PC-9 (cell line): ENCODE measurements around the gene TAF4. TPM values are rescaled to one million over a fixed set of nuclear protein-coding genes. Genes with fewer than 3 reads are reported as not detected.

Experiments
- BruUV-seq: library from RNA; stranded (reverse); fragments of 400-500 nt; replicated peaks from 2 replicates; lab custom pipeline; 2021; lab: Mats Ljungman, UMichigan
- CTCF ChIA-PET: fragments of 300-600 bp; sonication (Branson Sonifier 250); formaldehyde crosslinking; loops from one replicate; lab custom pipeline; 2022; ENCODE audit warnings: antibody characterized with exemption; lab: Charles Lee
- POLR2A ChIA-PET: fragments of 300-600 bp; sonication (Branson Sonifier 250); formaldehyde crosslinking; loops from one replicate; lab custom pipeline; 2022; ENCODE audit warnings: antibody characterized with exemption; ENCODE audit not compliant: unreplicated experiment; lab: Charles Lee
- DNase-seq, 2 experiments: peaks; one replicate each; pipeline versions ENCODE4 v3.0.0 to v3.0.0-alpha.2; 2015 to 2022; ENCODE audit warnings: mixed read lengths in 1 of 2
- H2AFZ ChIP-seq: fragments of 200-600 bp; sonication (generic); 2 replicates; pipeline ENCODE4 v1.8.1; 2017; ENCODE audit warnings: antibody characterized with exemption
- H3F3A ChIP-seq: fragments of 200-600 bp; sonication (generic); 2 replicates; pipeline ENCODE4 v1.8.1; 2017; ENCODE audit warnings: antibody characterized with exemption, mild to moderate bottlenecking, low read depth; ENCODE audit not compliant: insufficient read depth
- H3K27ac ChIP-seq: fragments of 200-600 bp; sonication (generic); 2 replicates; pipeline ENCODE4 v1.6.1; 2016; ENCODE audit warnings: mixed run types
- H3K27me3 ChIP-seq: fragments of 200-600 bp; sonication (generic); 2 replicates; pipeline ENCODE4 v1.6.1; 2016; ENCODE audit warnings: low read depth, mixed run types; ENCODE audit not compliant: insufficient read depth
- H3K36me3 ChIP-seq: fragments of 200-600 bp; sonication (generic); 2 replicates; pipeline ENCODE4 v1.6.1; 2016; ENCODE audit warnings: low read depth, mixed run types
- H3K4me1 ChIP-seq: fragments of 200-600 bp; sonication (generic); replicated peaks from 2 replicates; pipeline ENCODE4 v1.6.1; 2016; ENCODE audit warnings: mixed run types; ENCODE audit not compliant: insufficient read depth
- H3K4me2 ChIP-seq: fragments of 200-600 bp; sonication (generic); 2 replicates; pipeline ENCODE4 v1.6.1; 2017; ENCODE audit warnings: mixed run types
- H3K4me3 ChIP-seq: fragments of 200-600 bp; sonication (generic); 2 replicates; pipeline ENCODE4 v1.6.1; 2016; ENCODE audit warnings: mixed run types
- H3K79me2 ChIP-seq: fragments of 200-600 bp; sonication (generic); 2 replicates; pipeline ENCODE4 v1.6.1; 2017; ENCODE audit warnings: low read depth, mixed run types
- H3K9me2 ChIP-seq: fragments of 200-600 bp; sonication (generic); 2 replicates; pipeline ENCODE4 v1.8.1; 2017; ENCODE audit warnings: mild to moderate bottlenecking; ENCODE audit not compliant: insufficient read depth
- H3K9me3 ChIP-seq: fragments of 200-600 bp; sonication (generic); 2 replicates; pipeline ENCODE4 v1.8.1; 2016; ENCODE audit warnings: low read depth; ENCODE audit not compliant: insufficient read depth
- H4K20me1 ChIP-seq: fragments of 200-600 bp; sonication (generic); 2 replicates; pipeline ENCODE4 v1.8.1; 2017; ENCODE audit not compliant: insufficient read depth
- EZH2 ChIP-seq: fragments of 200-600 bp; sonication (generic); IDR thresholded peaks from 2 replicates; pipeline ENCODE4 v1.8.0; 2017; ENCODE audit warnings: antibody characterized with exemption, low read depth
- intact Hi-C: fragments of 100-400 bp; cut with micrococcal nuclease; formaldehyde crosslinking; loops from one replicate; pipeline ENCODE4 v1.10.0; 2022; ENCODE audit not compliant: unreplicated experiment
- total RNA-seq: library from RNA; stranded (reverse); gene quantifications from 2 replicates; pipeline ENCODE4 v1.2.3, GENCODE V29; 2021
- TF ChIP-seq, protein P1 (sequence below): fragments of 200-600 bp; sonication (generic); conservative IDR thresholded peaks from 2 replicates; pipeline ENCODE4 v1.6.1; 2017; ENCODE audit warnings: mixed run types, antibody characterized with exemption, mild to moderate bottlenecking, moderate library complexity

TAF4 gene
- total RNA-seq, 1 experiment from 2014 or later: 32.5 TPM

DNA sequence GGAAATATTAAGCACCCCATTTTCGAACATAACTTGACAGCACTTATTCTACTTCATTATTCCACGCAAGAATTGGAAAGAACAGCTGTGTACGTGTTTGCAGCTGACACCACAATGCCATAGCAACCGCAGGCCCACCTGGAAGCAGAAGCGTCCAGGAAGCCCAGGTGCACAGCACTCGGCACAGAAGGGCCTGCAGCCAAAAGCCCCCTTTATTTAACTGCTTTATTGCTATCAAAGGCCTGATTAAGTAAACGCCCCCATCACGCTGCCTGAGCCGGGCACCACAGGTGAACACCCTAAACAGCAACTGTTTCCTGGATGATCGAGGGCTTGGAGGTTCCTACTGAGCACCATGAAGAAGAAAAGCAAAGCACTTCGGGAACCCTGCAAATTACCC is 6.3 kb downstream of the TAF4 start:
- Histone ChIP-seq H3K79me2 (peaks cover 86% of the 10 kb centered on the region), H3K4me1 (peaks cover 10% of the 10 kb centered on the region), H3K4me2 (no peak overlapping the region), H2AFZ (no peak overlapping the region), H3K9me2 (no peaks in the 10 kb centered on the region), H3K4me3 (no peak overlapping the region), H3K36me3 (no peaks in the 10 kb centered on the region), H3K27me3 (no peaks in the 10 kb centered on the region), H3K27ac (no peak overlapping the region), H4K20me1 (peaks cover 55% of the 10 kb centered on the region), H3F3A (no peaks in the 10 kb centered on the region), H3K9me3 (no peaks in the 10 kb centered on the region)
- intact Hi-C loops: no loop called here
- DNase-seq: no peak
- BruUV-seq: no TSS peak
- ChIA-PET POLR2A (no interaction called here), CTCF (no interaction called here)
- TF ChIP-seq EZH2: no peak
- TF ChIP-seq, protein P1, sequence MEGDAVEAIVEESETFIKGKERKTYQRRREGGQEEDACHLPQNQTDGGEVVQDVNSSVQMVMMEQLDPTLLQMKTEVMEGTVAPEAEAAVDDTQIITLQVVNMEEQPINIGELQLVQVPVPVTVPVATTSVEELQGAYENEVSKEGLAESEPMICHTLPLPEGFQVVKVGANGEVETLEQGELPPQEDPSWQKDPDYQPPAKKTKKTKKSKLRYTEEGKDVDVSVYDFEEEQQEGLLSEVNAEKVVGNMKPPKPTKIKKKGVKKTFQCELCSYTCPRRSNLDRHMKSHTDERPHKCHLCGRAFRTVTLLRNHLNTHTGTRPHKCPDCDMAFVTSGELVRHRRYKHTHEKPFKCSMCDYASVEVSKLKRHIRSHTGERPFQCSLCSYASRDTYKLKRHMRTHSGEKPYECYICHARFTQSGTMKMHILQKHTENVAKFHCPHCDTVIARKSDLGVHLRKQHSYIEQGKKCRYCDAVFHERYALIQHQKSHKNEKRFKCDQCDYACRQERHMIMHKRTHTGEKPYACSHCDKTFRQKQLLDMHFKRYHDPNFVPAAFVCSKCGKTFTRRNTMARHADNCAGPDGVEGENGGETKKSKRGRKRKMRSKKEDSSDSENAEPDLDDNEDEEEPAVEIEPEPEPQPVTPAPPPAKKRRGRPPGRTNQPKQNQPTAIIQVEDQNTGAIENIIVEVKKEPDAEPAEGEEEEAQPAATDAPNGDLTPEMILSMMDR: no peak

DNA sequence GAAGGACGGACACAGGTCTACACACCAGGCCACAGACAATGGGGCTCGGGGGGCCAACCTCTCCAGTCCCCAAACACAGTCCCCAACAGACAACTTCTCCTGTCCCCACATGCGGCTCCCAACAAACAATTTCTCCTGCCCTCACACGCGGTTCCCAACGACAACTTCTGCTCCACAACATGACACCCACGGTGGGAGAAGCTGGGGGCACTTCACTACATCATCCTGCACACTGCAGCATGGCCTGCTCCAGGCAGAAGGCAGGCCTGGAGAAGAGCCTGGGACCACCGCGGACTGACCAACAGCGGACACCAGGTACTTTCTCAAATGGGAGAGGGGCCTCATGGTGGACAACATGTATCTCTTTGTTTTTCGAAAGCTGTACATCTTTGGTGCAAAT is 6.7 kb downstream of the TAF4 start:
- H3K4me1 ChIP-seq: peaks cover 6% of the 10 kb centered on the region
- POLR2A ChIA-PET: no interaction called here
- intact Hi-C loops: no loop called here
- no peaks in the 10 kb centered on the region for H3K27me3 ChIP-seq
- no peak overlapping the region for H3K27ac ChIP-seq
- no peak for TF ChIP-seq EZH2
- TF ChIP-seq, protein P1: no peak
- no peaks in the 10 kb centered on the region for H3K36me3 ChIP-seq
- CTCF ChIA-PET: no interaction called here
- BruUV-seq: no TSS peak
- no peaks in the 10 kb centered on the region for H3K9me3 ChIP-seq
- H4K20me1 ChIP-seq: peaks cover 54% of the 10 kb centered on the region
- no peaks in the 10 kb centered on the region for H3K9me2 ChIP-seq
- no peak for DNase-seq
- H3K4me2 ChIP-seq: no peak overlapping the region
- H3K79me2 ChIP-seq: peaks cover 86% of the 10 kb centered on the region
- H2AFZ ChIP-seq: no peak overlapping the region
- no peak overlapping the region for H3K4me3 ChIP-seq
- H3F3A ChIP-seq: no peaks in the 10 kb centered on the region

DNA sequence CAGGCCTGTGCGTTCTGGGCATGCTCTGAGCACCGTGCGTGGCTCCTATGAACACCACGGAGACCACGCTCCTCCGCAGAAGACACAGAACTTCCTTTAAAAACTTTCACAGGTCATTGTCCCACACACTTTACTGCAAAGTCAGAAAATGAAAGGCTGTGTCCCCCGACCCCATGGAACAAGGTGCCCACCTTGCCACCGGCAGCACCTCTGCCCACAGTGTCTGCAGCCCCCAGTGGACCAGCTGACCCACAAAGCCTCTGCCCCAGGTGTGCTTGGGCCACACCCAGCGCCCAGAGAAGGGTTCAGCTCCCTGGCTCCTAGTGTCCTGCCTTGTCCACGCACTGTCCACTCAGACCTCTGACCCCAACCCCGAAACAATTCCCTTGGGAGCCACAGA is 8.7 kb downstream of the TAF4 start:
- POLR2A ChIA-PET: no interaction called here
- Histone ChIP-seq H3K4me1 (no peaks in the 10 kb centered on the region), H3K27ac (no peak overlapping the region), H3K9me3 (no peaks in the 10 kb centered on the region), H3K36me3 (no peaks in the 10 kb centered on the region), H3K4me2 (no peak overlapping the region), H3K4me3 (no peak overlapping the region), H3K79me2 (peaks cover 82% of the 10 kb centered on the region), H3K9me2 (no peaks in the 10 kb centered on the region), H3F3A (no peaks in the 10 kb centered on the region), H3K27me3 (no peaks in the 10 kb centered on the region), H4K20me1 (peaks cover 52% of the 10 kb centered on the region), H2AFZ (no peak overlapping the region)
- CTCF ChIA-PET: no interaction called here
- intact Hi-C loops: no loop called here
- DNase-seq: no peak
- TF ChIP-seq, protein P1: no peak
- no peak for TF ChIP-seq EZH2
- no TSS peak for BruUV-seq
